HepG2 (cell line): Measurements from ENCODE around the gene DNAJC7. TPM values are rescaled to one million over a fixed set of nuclear protein-coding genes. Genes with fewer than 3 reads are reported as not detected.
A peak's percentile ranks its signal among the peaks of the same experiment; 100 is the strongest.

ENCODE experiments used
- AGO1 ChIP-seq: fragments of 200-400 bp; formaldehyde crosslinking; IDR thresholded peaks from 2 replicates; pipeline ENCODE4 v1.6.1; 2017; ENCODE audit warnings: mild to moderate bottlenecking, low read depth, low read length, moderate library complexity; ENCODE audit not compliant: poor library complexity, severe bottlenecking
- CBX1 ChIP-seq: IDR thresholded peaks from one replicate; pipeline ENCODE4 v1.6.1; 2016; ENCODE audit warnings: antibody characterized with exemption, low read depth
- ETV6 ChIP-seq: sonication (generic); formaldehyde crosslinking; conservative IDR thresholded peaks from 2 replicates; pipeline ENCODE4 v1.4.0; 2020; ENCODE audit warnings: missing genetic modification reagents
- HDAC1 ChIP-seq: sonication (generic); formaldehyde crosslinking; IDR thresholded peaks from 2 replicates; pipeline ENCODE4 v1.5.1; 2020; ENCODE audit warnings: mild to moderate bottlenecking, missing genetic modification reagents
- HIC2 ChIP-seq: sonication (generic); formaldehyde crosslinking; IDR thresholded peaks from 2 replicates; pipeline ENCODE4 v1.9.0; 2022; ENCODE audit warnings: low read depth, missing genetic modification reagents
- HNRNPL ChIP-seq: fragments of 200-400 bp; formaldehyde crosslinking; IDR thresholded peaks from 2 replicates; pipeline ENCODE4 v1.6.1; 2017; ENCODE audit warnings: mild to moderate bottlenecking, low read depth, low read length
- HOXA5 ChIP-seq: sonication (generic); formaldehyde crosslinking; IDR thresholded peaks from 2 replicates; pipeline ENCODE4 v1.4.0; 2020; ENCODE audit warnings: missing genetic modification reagents
- MAFF ChIP-seq: IDR thresholded peaks from 2 replicates; pipeline ENCODE4 v1.6.1; 2011; ENCODE audit warnings: low read depth, low read length, improper control_type of control experiment
- NFIC ChIP-seq: IDR thresholded peaks from 2 replicates; pipeline ENCODE4 v1.6.1; 2012; ENCODE audit warnings: mild to moderate bottlenecking, low read length, inconsistent platforms
- POLR2G ChIP-seq: fragments of 200-400 bp; formaldehyde crosslinking; IDR thresholded peaks from 2 replicates; pipeline ENCODE4 v1.6.1; 2018; ENCODE audit warnings: mild to moderate bottlenecking, low read depth, low read length, moderate library complexity
- RFX1 ChIP-seq: fragments of 450-650 bp; IDR thresholded peaks from 2 replicates; pipeline ENCODE4 v1.6.1; 2017
- SNAPC2 ChIP-seq: sonication (generic); formaldehyde crosslinking; IDR thresholded peaks from 2 replicates; pipeline ENCODE4 v1.8.1; 2022; ENCODE audit warnings: mild to moderate bottlenecking, missing genetic modification reagents
- SOX5 ChIP-seq: IDR thresholded peaks from 2 replicates; pipeline ENCODE4 v1.6.1; 2016; ENCODE audit warnings: borderline replicate concordance
- TFDP1 ChIP-seq: IDR thresholded peaks from 2 replicates; pipeline ENCODE4 v1.6.1; 2016; ENCODE audit warnings: missing compliant biosample characterization, missing genetic modification reagents, borderline replicate concordance
- ZNF138 ChIP-seq: sonication (generic); formaldehyde crosslinking; IDR thresholded peaks from 2 replicates; pipeline ENCODE4 v1.5.0; 2020; ENCODE audit warnings: mild to moderate bottlenecking, low read depth, missing genetic modification reagents
- ZNF263 ChIP-seq: sonication (generic); formaldehyde crosslinking; IDR thresholded peaks from 2 replicates; pipeline ENCODE4 v1.4.0; 2020; ENCODE audit warnings: missing genetic modification reagents
- ZNF512 ChIP-seq: sonication (generic); formaldehyde crosslinking; IDR thresholded peaks from 2 replicates; pipeline ENCODE4 v1.4.0; 2020; ENCODE audit warnings: mild to moderate bottlenecking, missing genetic modification reagents
- ZNF616 ChIP-seq: sonication (generic); formaldehyde crosslinking; IDR thresholded peaks from 2 replicates; pipeline ENCODE4 v1.5.0; 2020; ENCODE audit warnings: low read depth, mild to moderate bottlenecking, missing genetic modification reagents
- ZNF619 ChIP-seq: sonication (generic); formaldehyde crosslinking; IDR thresholded peaks from 2 replicates; pipeline ENCODE4 v1.4.0; 2020; ENCODE audit warnings: mild to moderate bottlenecking, missing genetic modification reagents
- ZSCAN20 ChIP-seq: sonication (generic); formaldehyde crosslinking; IDR thresholded peaks from 2 replicates; pipeline ENCODE4 v1.4.0; 2020; ENCODE audit warnings: missing genetic modification reagents, mild to moderate bottlenecking, borderline replicate concordance
- polyA plus RNA-seq, 8 experiments: library from polyadenylated mRNA; depleted of rRNA in 3 of 8; stranded (reverse) in 7 of 8; unstranded in 1 of 8; fragments of >200 nt; fragmentation: Illumina TruSeq in 4 of 8; extraction: Trizol in 4 of 8; gene quantifications; 2 replicates each; pipeline versions ENCODE4 v1.2.1 to v1.2.3, GENCODE V29; 2011 to 2016; ENCODE audit warnings: low read depth in 4 of 8, missing spikeins in 1 of 8, mixed read lengths in 1 of 8; ENCODE audit not compliant: insufficient read depth in 1 of 8
- total RNA-seq, 5 experiments: library from RNA; depleted of rRNA; stranded (reverse); fragments of >200 nt; fragmentation: Illumina TruSeq; extraction: Trizol; gene quantifications; 2 replicates each; pipeline ENCODE4 v1.2.3, GENCODE V29; 2016; ENCODE audit warnings: low read depth in 1 of 5
- TF ChIP-seq, protein P1 (sequence below): IDR thresholded peaks from 2 replicates; pipeline ENCODE4 v1.6.1; 2016
- TF ChIP-seq, protein P2 (sequence below): sonication (generic); formaldehyde crosslinking; conservative IDR thresholded peaks from 2 replicates; pipeline ENCODE4 v1.4.0; 2020; ENCODE audit warnings: missing genetic modification reagents

DNAJC7 gene
- total and polyA plus RNA-seq, 2 of the 13 experiments (the other 11 are each of a cell fraction or from before 2014, with no cell fraction given): 47.7 to 132 TPM

GRCh38 chr17:41975099-41976083 is 41.8 kb downstream of the DNAJC7 start (continued):
- TF ChIP-seq ZNF512 (CRISPR knock-in tag): no peak
- no peak for TF ChIP-seq NFIC
- no peak for TF ChIP-seq ETV6 (CRISPR knock-in tag)
- peak; percentile 65 for TF ChIP-seq POLR2G
- TF ChIP-seq ZNF263 (CRISPR knock-in tag): no peak
- no peak for TF ChIP-seq HIC2
- TF ChIP-seq TFDP1 (CRISPR knock-in tag): no peak; the same call in 1 of the 2 replicates
- no peak for TF ChIP-seq ZSCAN20 (CRISPR knock-in tag)
- TF ChIP-seq, protein P1, sequence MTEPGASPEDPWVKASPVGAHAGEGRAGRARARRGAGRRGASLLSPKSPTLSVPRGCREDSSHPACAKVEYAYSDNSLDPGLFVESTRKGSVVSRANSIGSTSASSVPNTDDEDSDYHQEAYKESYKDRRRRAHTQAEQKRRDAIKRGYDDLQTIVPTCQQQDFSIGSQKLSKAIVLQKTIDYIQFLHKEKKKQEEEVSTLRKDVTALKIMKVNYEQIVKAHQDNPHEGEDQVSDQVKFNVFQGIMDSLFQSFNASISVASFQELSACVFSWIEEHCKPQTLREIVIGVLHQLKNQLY (CRISPR knock-in tag): no peak
- TF ChIP-seq SNAPC2 (CRISPR knock-in tag): no peak
- TF ChIP-seq HOXA5 (CRISPR knock-in tag): no peak
- no peak for TF ChIP-seq SOX5 (CRISPR knock-in tag)
- no peak for TF ChIP-seq ZNF138 (CRISPR knock-in tag)
- no peak for TF ChIP-seq HDAC1 (CRISPR knock-in tag)
- TF ChIP-seq CBX1: no peak
- TF ChIP-seq ZNF616 (CRISPR knock-in tag): no peak
- no peak for TF ChIP-seq ZNF619
- TF ChIP-seq MAFF: no peak
- TF ChIP-seq HNRNPL: 0 out of 2 replicates have a peak, but pooled peaks have one; percentile 39
- no peak for TF ChIP-seq RFX1
- peak; percentile 83 for TF ChIP-seq AGO1
- TF ChIP-seq, protein P2, sequence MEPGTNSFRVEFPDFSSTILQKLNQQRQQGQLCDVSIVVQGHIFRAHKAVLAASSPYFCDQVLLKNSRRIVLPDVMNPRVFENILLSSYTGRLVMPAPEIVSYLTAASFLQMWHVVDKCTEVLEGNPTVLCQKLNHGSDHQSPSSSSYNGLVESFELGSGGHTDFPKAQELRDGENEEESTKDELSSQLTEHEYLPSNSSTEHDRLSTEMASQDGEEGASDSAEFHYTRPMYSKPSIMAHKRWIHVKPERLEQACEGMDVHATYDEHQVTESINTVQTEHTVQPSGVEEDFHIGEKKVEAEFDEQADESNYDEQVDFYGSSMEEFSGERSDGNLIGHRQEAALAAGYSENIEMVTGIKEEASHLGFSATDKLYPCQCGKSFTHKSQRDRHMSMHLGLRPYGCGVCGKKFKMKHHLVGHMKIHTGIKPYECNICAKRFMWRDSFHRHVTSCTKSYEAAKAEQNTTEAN (CRISPR knock-in tag): no peak
